GM21423 (cell line): ENCODE data around the gene RBM41.
"Not testable (repeated sequence)": the region's sequence is repeated elsewhere in the genome, so short reads cannot be mapped to it uniquely, and the experiment has no call there.

ENCODE experiments used
- ATAC-seq: cut with Tn5 transposase; IDR thresholded peaks from one replicate; pipeline ENCODE4 v1.9.1; 2021; ENCODE audit warnings: mild to moderate bottlenecking, moderate library complexity; ENCODE audit not compliant: unreplicated experiment

RBM41 gene

GRCh38 chrX:107118322-107119147 is at the start of gene RBM41:
RBM41 (minus strand) TSS chrX:107118822; CDS start chrX:107118773, 49 bp downstream.
- peak; percentile 100 for ATAC-seq

GRCh38 chrX:107168257-107168656 is 49.6 kb upstream of the RBM41 start:
- ATAC-seq: no peak

- ATAC-seq: no peak
These were observed 48.7 kb upstream of the RBM41 start for GRCh38 chrX:107167163-107167921.

- ATAC-seq: not testable (repeated sequence)
These were observed 39.0 kb upstream of the RBM41 start for GRCh38 chrX:107157618-107158017.

GRCh38 chrX:107155621-107156430 is 37.2 kb upstream of the RBM41 start:
- not testable (repeated sequence) for ATAC-seq

GRCh38 chrX:107154787-107155620 is 36.4 kb upstream of the RBM41 start:
- no peak for ATAC-seq

GRCh38 chrX:107153005-107153404 is 34.4 kb upstream of the RBM41 start:
- ATAC-seq: no peak

GRCh38 chrX:107146670-107147069 is 28.0 kb upstream of the RBM41 start:
- no peak for ATAC-seq

GRCh38 chrX:107135965-107136307 is 17.3 kb upstream of the RBM41 start:
- no peak for ATAC-seq

GRCh38 chrX:107135049-107135964 is 16.7 kb upstream of the RBM41 start:
- peak; percentile 64 for ATAC-seq

- ATAC-seq: no peak
These were observed 5.1 kb upstream of the RBM41 start for GRCh38 chrX:107123750-107124149.

GRCh38 chrX:107119283-107119682 is 661 bp upstream of the RBM41 start:
- ATAC-seq: no peak

- ATAC-seq: no peak
These were observed 665 bp downstream of the RBM41 start for GRCh38 chrX:107117993-107118321.

GRCh38 chrX:107107459-107107858 is 11.2 kb downstream of the RBM41 start:
- ATAC-seq: no peak

- no peak for ATAC-seq
These were observed 15.6 kb downstream of the RBM41 start for GRCh38 chrX:107102980-107103379.

GRCh38 chrX:107076158-107076557 is 42.5 kb downstream of the RBM41 start:
- no peak for ATAC-seq

- ATAC-seq: not testable (repeated sequence)
These were observed 60.9 kb downstream of the RBM41 start for GRCh38 chrX:107057731-107058130.

- ATAC-seq: no peak
These were observed 63.6 kb downstream of the RBM41 start for GRCh38 chrX:107054978-107055377.

- no peak for ATAC-seq
These were observed 68.4 kb downstream of the RBM41 start for GRCh38 chrX:107050195-107050709.
